Activated gamma-delta T cell treated with anti-CD3 and anti-CD28 coated beads, Interleukin-2, amount 50 U/mL, for 16 hours (primary cell): Measurements from ENCODE around the gene SLC2A9.

Experiments used
- DNase-seq: peaks from one replicate; pipeline ENCODE4 v3.0.0-alpha.2; 2020; ENCODE audit warnings: low read depth

SLC2A9 gene

GRCh38 chr4:10019521-10020051 lies 1.7 kb downstream of the SLC2A9 start:
- no peak for DNase-seq

- DNase-seq = peak; percentile 89
Observed at GRCh38 chr4:10018818-10019461, 2.4 kb downstream of the SLC2A9 start.

- no peak for DNase-seq
Observed at GRCh38 chr4:10017037-10017893, 4.0 kb downstream of the SLC2A9 start.

GRCh38 chr4:10016169-10016568 lies 5.1 kb downstream of the SLC2A9 start:
- DNase-seq = no peak

GRCh38 chr4:10015140-10015753 lies 6.0 kb downstream of the SLC2A9 start:
- no peak for DNase-seq

GRCh38 chr4:10013722-10014121 lies 7.6 kb downstream of the SLC2A9 start:
- DNase-seq = no peak

GRCh38 chr4:10011885-10012284 lies 9.4 kb downstream of the SLC2A9 start:
- no peak for DNase-seq

- no peak for DNase-seq
Observed at GRCh38 chr4:10011277-10011676, 10.0 kb downstream of the SLC2A9 start.

- DNase-seq = no peak
Observed at GRCh38 chr4:10009861-10010500, 11.3 kb downstream of the SLC2A9 start.

- DNase-seq = no peak
Observed at GRCh38 chr4:10008609-10009005, 12.7 kb downstream of the SLC2A9 start.

GRCh38 chr4:10007793-10008608 lies 13.3 kb downstream of the SLC2A9 start:
- no peak for DNase-seq

- no peak for DNase-seq
Observed at GRCh38 chr4:10007436-10007740, 13.9 kb downstream of the SLC2A9 start.

- no peak for DNase-seq
Observed at GRCh38 chr4:10006601-10007435, 14.5 kb downstream of the SLC2A9 start.

- DNase-seq = no peak
Observed at GRCh38 chr4:10006231-10006600, 15.1 kb downstream of the SLC2A9 start.

GRCh38 chr4:10005632-10006031 lies 15.7 kb downstream of the SLC2A9 start:
- no peak for DNase-seq

- no peak for DNase-seq
Observed at GRCh38 chr4:10003666-10004065, 17.6 kb downstream of the SLC2A9 start.

GRCh38 chr4:10002278-10002677 lies 19.0 kb downstream of the SLC2A9 start:
- DNase-seq = no peak

GRCh38 chr4:10001757-10002156 lies 19.5 kb downstream of the SLC2A9 start:
- no peak for DNase-seq

- DNase-seq = no peak
Observed at GRCh38 chr4:9999956-10000561, 21.2 kb downstream of the SLC2A9 start.

- no peak for DNase-seq
Observed at GRCh38 chr4:9997886-9998285, 23.4 kb downstream of the SLC2A9 start.
